Measurements from ENCODE around the gene PDIA2. TPM values are rescaled to one million over a fixed set of nuclear protein-coding genes. Genes with fewer than 3 reads are reported as not detected.
"Not testable (repeated sequence)": the region's sequence is repeated elsewhere in the genome, so short reads cannot be mapped to it uniquely, and the experiment has no call there.

Gene PDIA2
- total RNA-seq, 1 experiment from 2014 or later, result not detected

- H3K27me3 ChIP-seq (replicated peaks; ENCODE audit: insufficient read depth, low read depth, low read length, poor library complexity), result no peaks in the 10 kb centered on the region
- no peak overlapping the region for H3K4me3 ChIP-seq (ENCODE audit: low read depth, low read length, poor library complexity, severe bottlenecking)
- no peak for DNase-seq (ENCODE audit: low spot score)
- ChIA-PET CTCF (interaction anchor here (0.6 kb wide), 1 partner anchor 148 kb away, joined by 3 read pairs; no protein-coding TSS in a partner anchor), POLR2A (ENCODE audit: low non-redundant PET) (no interaction called here)
- intact Hi-C loops (cut with micrococcal nuclease; ENCODE audit: unreplicated experiment), result no loop called here
- BruUV-seq (replicated peaks), result no TSS peak
- H3K27ac ChIP-seq (ENCODE audit: low read depth, low read length, poor library complexity, severe bottlenecking), result no peak overlapping the region
- no peaks in the 10 kb centered on the region for H3K36me3 ChIP-seq (ENCODE audit: insufficient read depth, low read length, poor library complexity, severe bottlenecking)
- H3K9me3 ChIP-seq (ENCODE audit: low read depth, low read length, poor library complexity, severe bottlenecking), result no peaks in the 10 kb centered on the region
- H3K4me1 ChIP-seq (ENCODE audit: insufficient read depth, low read length, poor library complexity, severe bottlenecking), result no peaks in the 10 kb centered on the region
- TF ChIP-seq CTCF (conservative IDR thresholded peaks at IDR 0.05; ENCODE audit: low read depth, low read length) (no peak), EZH2 (IDR thresholded peaks at IDR 0.05; ENCODE audit: borderline replicate concordance, low read depth, low read length, poor library complexity, severe bottlenecking) (no peak)
Measured at GRCh38 chr16:333406-334094, 50.6 kb downstream of the PDIA2 start.

GRCh38 chr16:334164-334832 lies 51.3 kb downstream of the PDIA2 start:
- BruUV-seq (replicated peaks); intact Hi-C loops (cut with micrococcal nuclease; ENCODE audit: unreplicated experiment); H3K27me3 ChIP-seq (replicated peaks; ENCODE audit: insufficient read depth, low read depth, low read length, poor library complexity): not testable (repeated sequence)

GRCh38 chr16:334861-335632 lies 52.1 kb downstream of the PDIA2 start:
- H3K27me3 ChIP-seq (replicated peaks; ENCODE audit: insufficient read depth, low read depth, low read length, poor library complexity); H3K9me3 ChIP-seq (ENCODE audit: low read depth, low read length, poor library complexity, severe bottlenecking); BruUV-seq (replicated peaks); intact Hi-C loops (cut with micrococcal nuclease; ENCODE audit: unreplicated experiment); H3K36me3 ChIP-seq (ENCODE audit: insufficient read depth, low read length, poor library complexity, severe bottlenecking); H3K4me3 ChIP-seq (ENCODE audit: low read depth, low read length, poor library complexity, severe bottlenecking); POLR2A ChIA-PET (ENCODE audit: low non-redundant PET); H3K4me1 ChIP-seq (ENCODE audit: insufficient read depth, low read length, poor library complexity, severe bottlenecking); H3K27ac ChIP-seq (ENCODE audit: low read depth, low read length, poor library complexity, severe bottlenecking); DNase-seq (ENCODE audit: low spot score): not testable (repeated sequence)
- CTCF ChIA-PET, result interaction anchor here (0.5 kb wide), 1 partner anchor 228 kb away, joined by 5 read pairs; no protein-coding TSS in a partner anchor

More at GRCh38 chr16:334164-334832, 51.3 kb downstream of the PDIA2 start:
- CTCF ChIA-PET; POLR2A ChIA-PET (ENCODE audit: low non-redundant PET); H3K27ac ChIP-seq (ENCODE audit: low read depth, low read length, poor library complexity, severe bottlenecking); H3K36me3 ChIP-seq (ENCODE audit: insufficient read depth, low read length, poor library complexity, severe bottlenecking); H3K4me1 ChIP-seq (ENCODE audit: insufficient read depth, low read length, poor library complexity, severe bottlenecking); H3K4me3 ChIP-seq (ENCODE audit: low read depth, low read length, poor library complexity, severe bottlenecking); DNase-seq (ENCODE audit: low spot score); H3K9me3 ChIP-seq (ENCODE audit: low read depth, low read length, poor library complexity, severe bottlenecking): not testable (repeated sequence)

- Histone ChIP-seq H3K4me1 (ENCODE audit: insufficient read depth, low read length, poor library complexity, severe bottlenecking) (no peaks in the 10 kb centered on the region), H3K27ac (ENCODE audit: low read depth, low read length, poor library complexity, severe bottlenecking) (no peak overlapping the region), H3K36me3 (ENCODE audit: insufficient read depth, low read length, poor library complexity, severe bottlenecking) (no peaks in the 10 kb centered on the region), H3K9me3 (ENCODE audit: low read depth, low read length, poor library complexity, severe bottlenecking) (no peaks in the 10 kb centered on the region), H3K4me3 (ENCODE audit: low read depth, low read length, poor library complexity, severe bottlenecking) (no peak overlapping the region), H3K27me3 (replicated peaks; ENCODE audit: insufficient read depth, low read depth, low read length, poor library complexity) (no peaks in the 10 kb centered on the region)
- BruUV-seq (replicated peaks), result no TSS peak
- intact Hi-C loops (cut with micrococcal nuclease; ENCODE audit: unreplicated experiment), result no loop called here
- ChIA-PET CTCF (interaction anchor here (0.7 kb wide), 1 partner anchor 113 kb away, joined by 4 read pairs; no protein-coding TSS in a partner anchor), POLR2A (ENCODE audit: low non-redundant PET) (no interaction called here)
- no peak for DNase-seq (ENCODE audit: low spot score)
- TF ChIP-seq EZH2 (IDR thresholded peaks at IDR 0.05; ENCODE audit: borderline replicate concordance, low read depth, low read length, poor library complexity, severe bottlenecking) (no peak), CTCF (conservative IDR thresholded peaks at IDR 0.05; ENCODE audit: low read depth, low read length) (no peak)
Measured at GRCh38 chr16:336269-336668, 53.3 kb downstream of the PDIA2 start.

All from A673 (cell line).